Calu3 (cell line): ENCODE measurements around the gene SLC9B2. TPM values are rescaled to one million over a fixed set of nuclear protein-coding genes. Genes with fewer than 3 reads are reported as not detected.
A peak's percentile ranks its signal among the peaks of the same experiment; 100 is the strongest.

Experiments
- BruUV-seq: library from RNA; stranded (reverse); fragments of 400-500 nt; replicated peaks from 2 replicates; lab custom pipeline; 2021; lab: Mats Ljungman, UMichigan
- CTCF ChIA-PET: fragments of 300-600 bp; sonication (Branson Sonifier 250); formaldehyde crosslinking; loops from one replicate; lab custom pipeline; 2022; ENCODE audit warnings: antibody characterized with exemption; lab: Charles Lee
- DNase-seq: peaks from one replicate; pipeline ENCODE4 v3.0.0; 2022
- H3K27ac Mint-ChIP-seq: one replicate; pipeline ENCODE4 v1.8.0; 2022; ENCODE audit warnings: mixed read lengths; ENCODE audit not compliant: unreplicated experiment
- H3K27me3 Mint-ChIP-seq: one replicate; pipeline ENCODE4 v1.8.0; 2022; ENCODE audit warnings: mixed read lengths; ENCODE audit not compliant: unreplicated experiment
- H3K36me3 Mint-ChIP-seq: one replicate; pipeline ENCODE4 v1.8.0; 2022; ENCODE audit warnings: mild to moderate bottlenecking, moderate library complexity, mixed read lengths; ENCODE audit not compliant: insufficient read depth, unreplicated experiment
- H3K4me1 Mint-ChIP-seq: one replicate; pipeline ENCODE4 v1.8.0; 2022; ENCODE audit warnings: mild to moderate bottlenecking, low read depth, mixed read lengths; ENCODE audit not compliant: unreplicated experiment
- H3K4me3 Mint-ChIP-seq: one replicate; pipeline ENCODE4 v1.8.0; 2022; ENCODE audit warnings: mild to moderate bottlenecking, low read depth, moderate library complexity, mixed read lengths; ENCODE audit not compliant: unreplicated experiment
- H3K9me3 Mint-ChIP-seq: one replicate; pipeline ENCODE4 v1.8.0; 2022; ENCODE audit warnings: low read depth, mixed read lengths; ENCODE audit not compliant: unreplicated experiment
- intact Hi-C: fragments of 100-400 bp; cut with micrococcal nuclease; formaldehyde crosslinking; loops from one replicate; pipeline ENCODE4 v1.10.0; 2022; ENCODE audit not compliant: unreplicated experiment
- total RNA-seq: library from RNA; stranded (reverse); gene quantifications from 2 replicates; pipeline ENCODE4 v1.2.3, GENCODE V29; 2022
- TF ChIP-seq, protein P1 (sequence below): fragments of 200-600 bp; IDR thresholded peaks from one replicate; pipeline ENCODE4 v1.8.0; 2022; ENCODE audit warnings: antibody characterized with exemption; ENCODE audit not compliant: unreplicated experiment

Gene SLC9B2
- total RNA-seq, 1 experiment from 2014 or later = 2.7 TPM

DNA sequence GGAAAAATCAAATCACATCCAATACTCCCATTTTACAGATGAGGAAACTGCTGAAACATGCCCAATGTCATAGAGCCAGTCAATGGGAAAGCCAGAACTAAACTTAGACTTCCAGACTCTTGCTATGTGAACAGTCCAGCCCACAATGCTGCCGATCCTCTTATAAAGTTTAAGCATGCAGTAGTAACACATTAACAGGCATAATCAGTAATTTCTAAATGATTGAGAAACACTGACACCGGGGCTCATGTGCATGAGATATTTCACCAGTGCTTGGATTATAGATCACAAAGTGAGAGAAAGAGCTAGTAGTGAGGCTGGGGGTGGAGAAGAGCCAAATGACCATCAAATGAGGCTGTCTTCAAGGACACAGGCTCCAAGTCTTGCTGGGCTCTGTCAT, 20.6 kb upstream of the SLC9B2 start:
- CTCF ChIA-PET = no interaction called here
- Mint-ChIP-seq H3K4me1 (peaks cover 14% of the 10 kb centered on the region), H3K27me3 (no peaks in the 10 kb centered on the region), H3K27ac (no peak overlapping the region), H3K9me3 (no peaks in the 10 kb centered on the region), H3K4me3 (no peak overlapping the region), H3K36me3 (no peaks in the 10 kb centered on the region)
- no TSS peak for BruUV-seq
- intact Hi-C loops = loop anchor here (5.0 to 10.0 kb wide), 2 partner anchors 272 to 665 kb away; partner anchors contain the start of gene UBE2D3
- TF ChIP-seq, protein P1, sequence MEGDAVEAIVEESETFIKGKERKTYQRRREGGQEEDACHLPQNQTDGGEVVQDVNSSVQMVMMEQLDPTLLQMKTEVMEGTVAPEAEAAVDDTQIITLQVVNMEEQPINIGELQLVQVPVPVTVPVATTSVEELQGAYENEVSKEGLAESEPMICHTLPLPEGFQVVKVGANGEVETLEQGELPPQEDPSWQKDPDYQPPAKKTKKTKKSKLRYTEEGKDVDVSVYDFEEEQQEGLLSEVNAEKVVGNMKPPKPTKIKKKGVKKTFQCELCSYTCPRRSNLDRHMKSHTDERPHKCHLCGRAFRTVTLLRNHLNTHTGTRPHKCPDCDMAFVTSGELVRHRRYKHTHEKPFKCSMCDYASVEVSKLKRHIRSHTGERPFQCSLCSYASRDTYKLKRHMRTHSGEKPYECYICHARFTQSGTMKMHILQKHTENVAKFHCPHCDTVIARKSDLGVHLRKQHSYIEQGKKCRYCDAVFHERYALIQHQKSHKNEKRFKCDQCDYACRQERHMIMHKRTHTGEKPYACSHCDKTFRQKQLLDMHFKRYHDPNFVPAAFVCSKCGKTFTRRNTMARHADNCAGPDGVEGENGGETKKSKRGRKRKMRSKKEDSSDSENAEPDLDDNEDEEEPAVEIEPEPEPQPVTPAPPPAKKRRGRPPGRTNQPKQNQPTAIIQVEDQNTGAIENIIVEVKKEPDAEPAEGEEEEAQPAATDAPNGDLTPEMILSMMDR = no peak
- DNase-seq = no peak

DNA sequence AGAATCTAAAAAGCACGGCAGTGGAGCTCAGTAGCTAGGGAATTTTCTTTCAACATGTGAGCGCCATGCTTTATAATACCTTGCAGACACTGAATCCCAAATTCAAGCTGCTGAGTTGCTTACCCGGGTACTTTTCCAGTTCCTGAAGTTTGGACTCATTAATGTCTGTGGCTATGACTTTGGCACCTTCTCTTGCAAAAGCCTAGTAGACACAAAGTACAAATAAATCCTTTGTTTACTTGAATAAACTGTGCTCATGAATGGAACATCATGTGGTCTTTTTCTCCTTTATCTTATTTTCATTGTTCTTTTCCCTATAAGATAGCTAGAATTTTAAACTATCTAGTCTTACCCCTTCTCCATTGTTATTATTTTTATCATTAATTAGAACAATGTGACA, 18.5 kb upstream of the SLC9B2 start:
- no TSS peak for BruUV-seq
- Mint-ChIP-seq H3K36me3 (no peaks in the 10 kb centered on the region), H3K9me3 (no peaks in the 10 kb centered on the region), H3K4me3 (no peak overlapping the region), H3K4me1 (peaks cover 14% of the 10 kb centered on the region), H3K27me3 (no peaks in the 10 kb centered on the region), H3K27ac (no peak overlapping the region)
- intact Hi-C loops = loop anchor here (5.0 to 10.0 kb wide), 2 partner anchors 270 to 663 kb away; partner anchors contain the start of gene UBE2D3
- DNase-seq = no peak
- CTCF ChIA-PET = no interaction called here
- TF ChIP-seq, protein P1 = no peak

DNA sequence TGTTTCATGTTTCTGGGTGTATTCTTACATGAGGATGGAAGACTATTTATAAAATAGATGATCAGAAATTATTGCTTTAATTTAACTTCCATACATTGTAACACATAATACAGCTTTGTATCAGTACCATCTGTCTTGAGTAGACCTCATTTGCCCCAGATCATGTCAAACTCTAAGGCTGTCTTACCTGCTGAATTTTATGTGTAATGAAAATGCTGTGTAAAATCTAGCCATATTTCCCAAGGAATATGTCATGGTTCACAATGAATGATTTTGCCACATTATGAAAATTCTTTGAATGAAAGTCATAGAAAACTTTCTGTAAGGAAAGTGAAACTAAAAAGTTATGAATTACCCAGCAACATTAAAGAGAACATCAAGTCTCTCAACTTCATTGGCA, 15.7 kb upstream of the SLC9B2 start:
- CTCF ChIA-PET = no interaction called here
- no peaks in the 10 kb centered on the region for H3K27me3 Mint-ChIP-seq
- intact Hi-C loops = loop anchor here (5.0 to 10.0 kb wide), 2 partner anchors 45 to 267 kb away; partner anchors contain the start of gene UBE2D3
- H3K4me3 Mint-ChIP-seq = no peak overlapping the region
- no peak for DNase-seq
- no peaks in the 10 kb centered on the region for H3K36me3 Mint-ChIP-seq
- no peaks in the 10 kb centered on the region for H3K9me3 Mint-ChIP-seq
- peaks cover 9% of the 10 kb centered on the region for H3K4me1 Mint-ChIP-seq
- TF ChIP-seq, protein P1 = no peak
- BruUV-seq = no TSS peak
- H3K27ac Mint-ChIP-seq = no peak overlapping the region

DNA sequence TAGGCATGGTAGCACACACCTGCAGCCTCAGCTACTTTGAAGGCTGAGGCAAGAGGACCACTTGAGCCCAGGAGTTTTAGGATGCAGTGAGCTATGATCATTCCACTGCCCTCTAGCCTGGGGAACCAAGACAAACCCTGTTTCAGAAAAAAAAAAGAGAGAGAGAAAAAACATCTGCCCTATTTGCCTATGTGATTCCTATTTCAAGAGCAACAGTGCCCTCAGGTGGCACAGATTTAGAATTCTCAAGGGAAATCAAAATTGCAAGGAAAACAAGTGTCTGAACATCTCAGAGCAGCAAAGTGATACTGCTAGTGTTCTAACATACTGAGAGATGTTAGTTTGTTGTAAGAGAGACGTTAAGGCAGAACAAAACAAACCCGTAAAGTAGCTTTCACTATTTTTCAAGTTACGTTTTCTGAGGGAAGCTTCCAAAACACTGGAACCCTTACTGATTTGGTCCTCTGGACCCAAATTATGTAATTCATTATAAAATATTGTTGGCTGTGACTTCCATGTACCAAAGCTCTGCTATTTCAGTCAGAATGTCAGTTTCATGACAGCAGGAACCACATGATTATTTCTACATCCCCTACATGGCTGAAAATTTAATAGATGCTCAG, 15.2 kb upstream of the SLC9B2 start:
- Mint-ChIP-seq H3K9me3 (no peaks in the 10 kb centered on the region), H3K4me1 (peaks cover 3% of the 10 kb centered on the region), H3K4me3 (no peak overlapping the region), H3K36me3 (no peaks in the 10 kb centered on the region), H3K27ac (no peak overlapping the region), H3K27me3 (no peaks in the 10 kb centered on the region)
- DNase-seq = peak; percentile 38
- BruUV-seq = no TSS peak
- intact Hi-C loops = loop anchor here (1.0 to 10.0 kb wide), 3 partner anchors 44 to 470 kb away; partner anchors contain the start of gene UBE2D3
- CTCF ChIA-PET = no interaction called here
- TF ChIP-seq, protein P1 = peak; percentile 30
